T-cell (primary cell): Measurements from ENCODE around the gene CCDC61. TPM values are rescaled to one million over a fixed set of nuclear protein-coding genes. Genes with fewer than 3 reads are reported as not detected.

ENCODE experiments used
- ATAC-seq, 4 experiments: fragments of 200-7000 bp in 3 of 4; fragments of 150-1000 bp in 1 of 4; cut with Tn5 transposase; replicated peaks in 1 of 4; 1 replicate in 3 of 4; 2 replicates in 1 of 4; pipeline ENCODE4 v1.10.0; 2021; ENCODE audit warnings: moderate library complexity in 3 of 4, mild to moderate bottlenecking in 2 of 4, moderate number of reproducible peaks in 1 of 4
- CTCF ChIA-PET, 2 donors: fragments of 300-600 bp; sonication (Branson Sonifier 250); formaldehyde crosslinking; loops; one replicate each; lab custom pipeline; 2022; ENCODE audit warnings: antibody characterized with exemption in 2 of 2; lab: Charles Lee
- POLR2A ChIA-PET, 2 donors: fragments of 300-600 bp; sonication (Branson Sonifier 250); formaldehyde crosslinking; loops; one replicate each; lab custom pipeline; 2022; ENCODE audit warnings: antibody characterized with exemption in 2 of 2; lab: Charles Lee
- DNase-seq, 35 experiments: peaks; one replicate each; pipeline versions ENCODE4 v3.0.0 to v3.0.0-alpha.2; 2013 to 2023
- H3K27ac ChIP-seq: one replicate; pipeline ENCODE4 v1.5.1; 2013; ENCODE audit warnings: low read length
- H3K27me3 ChIP-seq, 2 experiments: replicated peaks in 1 of 2; 1 replicate in 1 of 2; 2 replicates in 1 of 2; pipeline versions ENCODE4 v1.6.1 to v1.7.0; 2013; ENCODE audit warnings: low read length in 1 of 2, mixed read lengths in 1 of 2; ENCODE audit not compliant: control insufficient read depth in 2 of 2, insufficient read depth in 2 of 2; ENCODE audit errors: extremely low read depth in 1 of 2
- H3K36me3 ChIP-seq, 2 donors: 1 replicate in 1 of 2; 2 replicates in 1 of 2; pipeline versions ENCODE4 v1.6.1 to v1.7.0; 2013; ENCODE audit warnings: low read length in 1 of 2; ENCODE audit not compliant: control insufficient read depth in 2 of 2, insufficient read depth in 1 of 2; ENCODE audit errors: extremely low read depth in 1 of 2
- H3K4me1 ChIP-seq, 2 experiments: 1 replicate in 1 of 2; 2 replicates in 1 of 2; pipeline versions ENCODE4 v1.6.1 to v1.7.0; 2013; ENCODE audit warnings: low read length in 2 of 2, mixed read lengths in 1 of 2; ENCODE audit not compliant: insufficient read depth in 2 of 2, control insufficient read depth in 1 of 2; ENCODE audit errors: extremely low read depth in 1 of 2
- H3K4me3 ChIP-seq, 2 donors: 1 replicate in 1 of 2; 2 replicates in 1 of 2; pipeline versions ENCODE4 v1.5.1 to v1.7.0; 2013; ENCODE audit warnings: mild to moderate bottlenecking in 2 of 2, low read length in 1 of 2, moderate library complexity in 1 of 2; ENCODE audit not compliant: control insufficient read depth in 1 of 2; ENCODE audit errors: extremely low read depth in 1 of 2
- H3K9me3 ChIP-seq: 2 replicates; pipeline ENCODE4 v1.7.0; 2013
- H3K27ac Mint-ChIP-seq, 2 donors: one replicate each; pipeline ENCODE4 v1.8.0; 2020 to 2021; ENCODE audit warnings: mild to moderate bottlenecking in 2 of 2, mixed read lengths in 2 of 2
- H3K27me3 Mint-ChIP-seq, 2 donors: one replicate each; pipeline ENCODE4 v1.8.0; 2021 to 2022; ENCODE audit warnings: mixed read lengths in 2 of 2
- H3K36me3 Mint-ChIP-seq: one replicate; pipeline ENCODE4 v1.8.0; 2021; ENCODE audit warnings: mixed read lengths
- H3K4me1 Mint-ChIP-seq, 3 donors: one replicate each; pipeline ENCODE4 v1.8.0; 2020 to 2022; ENCODE audit warnings: mixed read lengths in 3 of 3, mild to moderate bottlenecking in 1 of 3
- H3K4me3 Mint-ChIP-seq, 3 donors: one replicate each; pipeline ENCODE4 v1.8.0; 2020 to 2022; ENCODE audit warnings: mild to moderate bottlenecking in 3 of 3, mixed read lengths in 3 of 3, moderate library complexity in 3 of 3
- H3K9me3 Mint-ChIP-seq, 3 donors: one replicate each; pipeline ENCODE4 v1.8.0; 2020 to 2022; ENCODE audit warnings: mixed read lengths in 3 of 3
- WGBS: methylation state at CpG from one replicate; pipeline ENCODE4 v1.1.5; 2013; ENCODE audit warnings: missing lambda C conversion rate; ENCODE audit not compliant: insufficient coverage; 5-methylcytosine and 5-hydroxymethylcytosine counted together
- total RNA-seq, 35 experiments: library from RNA in 6 of 35; stranded (reverse) in 6 of 35; fragments of 120-200 nt in 1 of 35; gene quantifications; one replicate each; pipeline versions ENCODE4 v1.2.1 to v1.2.4 and lab custom pipeline; 2013 to 2026

The CCDC61 gene
- total RNA-seq, 5 donors from 2014 or later (not counting 1 experiment from before 2014, with no cell fraction given), result 18.3 to 42.9 (median 39.4) TPM

DNA sequence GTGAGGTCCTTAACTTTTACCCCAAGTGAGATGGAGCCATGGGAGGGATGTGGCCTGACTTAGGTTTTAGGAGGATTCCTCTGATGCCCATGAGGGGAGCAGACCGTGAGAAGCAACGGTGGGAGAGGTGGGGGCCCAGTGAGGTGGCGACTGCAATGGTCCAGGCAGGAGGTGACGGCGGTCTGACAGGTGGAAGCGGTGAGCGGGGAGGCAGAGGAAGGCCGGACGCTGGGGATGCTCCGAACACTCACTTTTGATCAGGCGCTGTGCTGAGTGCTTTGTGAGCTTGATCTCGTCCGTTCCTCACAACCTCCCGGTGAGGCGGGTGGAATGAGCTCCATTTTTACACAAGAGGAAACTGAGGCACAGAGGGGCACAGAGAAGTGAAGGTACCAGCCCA lies 33.2 kb upstream of the CCDC61 start:
- POLR2A ChIA-PET, result no interaction called here
- ATAC-seq (no peak), DNase-seq (no peak)
- Mint-ChIP-seq H3K4me1 (peaks cover 0 to 7% (median 0%) of the 10 kb centered on the region in 3 donors), H3K36me3 (no peaks in the 10 kb centered on the region), H3K27ac (no peak overlapping the region), H3K9me3 (no peaks in the 10 kb centered on the region), H3K4me3 (no peak overlapping the region), H3K27me3 (peaks cover 59 to 67% of the 10 kb centered on the region in 2 donors)
- no peaks in the 10 kb centered on the region for H3K4me1 ChIP-seq
- no peaks in the 10 kb centered on the region for H3K9me3 ChIP-seq
- CTCF ChIA-PET, result no interaction called here
- WGBS, result 87% methylated on average over 15 of the region's 15 CpGs
- H3K27me3 ChIP-seq, result peaks cover 7 to 67% of the 10 kb centered on the region in 2 experiments
- H3K4me3 ChIP-seq, result no peak overlapping the region
- H3K27ac ChIP-seq, result no peak overlapping the region
- no peaks in the 10 kb centered on the region for H3K36me3 ChIP-seq

- H3K4me3 ChIP-seq, result no peak overlapping the region
- H3K4me1 ChIP-seq, result peaks cover 1 to 12% of the 10 kb centered on the region in 2 experiments
- peaks cover 11 to 14% (median 12%) of the 10 kb centered on the region in 3 donors for H3K4me1 Mint-ChIP-seq
- ChIA-PET CTCF (no interaction called here), POLR2A (no interaction called here)
- ATAC-seq, result no peak
- H3K9me3 Mint-ChIP-seq, result no peaks in the 10 kb centered on the region
- no peaks in the 10 kb centered on the region for H3K36me3 Mint-ChIP-seq
- DNase-seq, result no peak
- no peak overlapping the region for H3K27ac Mint-ChIP-seq
- WGBS, result 90% methylated on average over 5 of the region's 7 CpGs
- no peak overlapping the region for H3K4me3 Mint-ChIP-seq
- no peaks in the 10 kb centered on the region for H3K9me3 ChIP-seq
- H3K27me3 ChIP-seq, result peaks cover 5 to 68% of the 10 kb centered on the region in 2 experiments
- H3K27me3 Mint-ChIP-seq, result peaks cover 72% of the 10 kb centered on the region in 2 donors
- H3K27ac ChIP-seq, result no peak overlapping the region
- H3K36me3 ChIP-seq, result no peaks in the 10 kb centered on the region
Measured at GRCh38 chr19:45967246-45967645, 28.0 kb upstream of the CCDC61 start.

GRCh38 chr19:45968626-45969025 lies 26.6 kb upstream of the CCDC61 start:
- POLR2A ChIA-PET, result no interaction called here
- no peaks in the 10 kb centered on the region for H3K36me3 Mint-ChIP-seq
- CTCF ChIA-PET, result no interaction called here

GRCh38 chr19:45969676-45970075 lies 25.6 kb upstream of the CCDC61 start:
- peaks cover 64 to 74% of the 10 kb centered on the region in 2 donors for H3K27me3 Mint-ChIP-seq
- ATAC-seq (no peak), DNase-seq (no peak)
- no peaks in the 10 kb centered on the region for H3K9me3 ChIP-seq
- H3K27ac Mint-ChIP-seq, result no peak overlapping the region
- no peak overlapping the region for H3K4me3 ChIP-seq
- CTCF ChIA-PET, result interaction anchor here in 1 of 2 donors (0.6 kb wide), 1 partner anchor 68 kb away, joined by 3 read pairs; no protein-coding TSS in a partner anchor
- H3K9me3 Mint-ChIP-seq, result no peaks in the 10 kb centered on the region
- no peaks in the 10 kb centered on the region for H3K36me3 ChIP-seq
- H3K4me3 Mint-ChIP-seq, result no peak overlapping the region
- peaks cover 2 to 28% of the 10 kb centered on the region in 2 experiments for H3K4me1 ChIP-seq
- POLR2A ChIA-PET, result interaction anchor here in 1 of 2 donors (0.6 kb wide), 1 partner anchor 69 kb away, joined by 16 read pairs; no protein-coding TSS in a partner anchor
- peaks cover 20 to 21% (median 20%) of the 10 kb centered on the region in 3 donors for H3K4me1 Mint-ChIP-seq
- H3K36me3 Mint-ChIP-seq, result no peaks in the 10 kb centered on the region
- 52% methylated on average over 4 of the region's 5 CpGs for WGBS
- peaks cover 14 to 74% of the 10 kb centered on the region in 2 experiments for H3K27me3 ChIP-seq
- H3K27ac ChIP-seq, result no peak overlapping the region

More at GRCh38 chr19:45968626-45969025, 26.6 kb upstream of the CCDC61 start:
- H3K9me3 Mint-ChIP-seq, result no peaks in the 10 kb centered on the region
- Histone ChIP-seq H3K4me1 (peaks cover 2 to 24% of the 10 kb centered on the region in 2 experiments), H3K9me3 (no peaks in the 10 kb centered on the region), H3K27me3 (peaks cover 9 to 72% of the 10 kb centered on the region in 2 experiments), H3K4me3 (no peak overlapping the region), H3K36me3 (no peaks in the 10 kb centered on the region), H3K27ac (no peak overlapping the region)
- peaks cover 17 to 21% (median 18%) of the 10 kb centered on the region in 3 donors for H3K4me1 Mint-ChIP-seq
- ATAC-seq, result no peak
- H3K4me3 Mint-ChIP-seq, result no peak overlapping the region
- peaks cover 69 to 71% of the 10 kb centered on the region in 2 donors for H3K27me3 Mint-ChIP-seq
- 84% methylated on average over 4 of the region's 9 CpGs for WGBS
- no peak overlapping the region for H3K27ac Mint-ChIP-seq
- no peak for DNase-seq

- no peaks in the 10 kb centered on the region for H3K9me3 Mint-ChIP-seq
- Histone ChIP-seq H3K36me3 (no peaks in the 10 kb centered on the region), H3K9me3 (no peaks in the 10 kb centered on the region), H3K4me3 (no peak overlapping the region), H3K27ac (no peak overlapping the region), H3K27me3 (peaks cover 18 to 84% of the 10 kb centered on the region in 2 experiments), H3K4me1 (peaks cover 2 to 28% of the 10 kb centered on the region in 2 experiments)
- peak overlapping the region in 1 of 3 donors; percentile 63 for H3K4me3 Mint-ChIP-seq
- no peaks in the 10 kb centered on the region for H3K36me3 Mint-ChIP-seq
- ATAC-seq (no peak), DNase-seq (no peak)
- peaks cover 65 to 79% of the 10 kb centered on the region in 2 donors for H3K27me3 Mint-ChIP-seq
- peaks cover 20 to 21% (median 21%) of the 10 kb centered on the region in 3 donors for H3K4me1 Mint-ChIP-seq
- H3K27ac Mint-ChIP-seq, result no peak overlapping the region
- CTCF ChIA-PET, result no interaction called here
- POLR2A ChIA-PET, result interaction anchor here in 1 of 2 donors (0.5 kb wide), 1 partner anchor 1086 kb away, joined by 3 read pairs; no protein-coding TSS in a partner anchor
- WGBS, result 7% methylated on average over 7 of the region's 11 CpGs
Measured at GRCh38 chr19:45971260-45971902, 23.9 kb upstream of the CCDC61 start.

DNA sequence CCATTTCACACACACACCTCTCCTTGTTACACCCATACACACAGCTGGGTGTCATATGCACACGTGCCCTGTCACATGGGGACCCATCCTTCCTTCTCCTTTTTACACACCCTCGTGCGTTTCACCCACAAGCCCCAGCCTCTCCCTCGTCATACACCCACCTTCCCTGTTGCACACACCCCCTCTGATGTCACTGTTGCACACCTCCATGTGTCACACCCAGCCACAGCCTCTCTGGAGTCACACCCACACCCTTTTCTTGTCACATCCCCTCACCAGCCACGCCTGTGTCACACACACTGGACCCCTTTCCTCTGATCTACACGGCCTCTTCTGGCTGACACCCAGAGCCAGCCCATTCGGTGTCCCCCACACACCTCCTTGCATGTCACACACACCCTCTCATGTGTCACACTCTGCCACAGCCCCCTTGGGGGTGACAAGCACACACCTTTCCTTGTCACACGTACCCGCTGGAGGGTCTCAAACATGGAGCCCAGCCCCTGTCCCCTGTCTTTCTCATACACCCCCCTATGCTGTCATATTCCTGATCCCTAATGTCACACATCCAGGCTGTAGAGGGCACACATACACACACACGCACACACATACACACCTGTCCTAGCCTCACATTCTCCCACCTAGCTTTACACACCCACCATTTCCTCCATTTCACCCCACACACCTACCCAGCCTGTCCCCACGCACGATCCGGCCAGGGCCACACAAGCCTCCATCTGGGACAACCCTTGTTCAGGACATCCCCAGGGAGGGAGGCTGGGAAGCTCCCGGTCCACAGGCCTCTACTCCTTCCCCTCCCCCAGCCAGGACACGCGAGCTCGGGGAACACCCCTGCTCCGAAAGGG lies 23.0 kb upstream of the CCDC61 start:
- H3K36me3 Mint-ChIP-seq, result no peaks in the 10 kb centered on the region
- peak overlapping the region; percentile 7 to 63 (median 44) for H3K4me3 Mint-ChIP-seq
- ChIA-PET CTCF (interaction anchor here in 1 of 2 donors (0.6 kb wide), 1 partner anchor 57 kb away, joined by 3 read pairs; no protein-coding TSS in a partner anchor), POLR2A (no interaction called here)
- H3K4me3 ChIP-seq, result peak overlapping the region in 1 of 2 donors; percentile 3
- H3K9me3 Mint-ChIP-seq, result no peaks in the 10 kb centered on the region
- peaks cover 2 to 28% of the 10 kb centered on the region in 2 experiments for H3K4me1 ChIP-seq
- 23% methylated on average over 18 of the region's 18 CpGs for WGBS
- peaks cover 68 to 84% of the 10 kb centered on the region in 2 donors for H3K27me3 Mint-ChIP-seq
- peak in 27 of 35 experiments; percentile 4 to 56 (median 31) for DNase-seq
- no peak overlapping the region for H3K27ac ChIP-seq
- H3K27me3 ChIP-seq, result peaks cover 18 to 82% of the 10 kb centered on the region in 2 experiments
- peaks cover 20 to 21% (median 21%) of the 10 kb centered on the region in 3 donors for H3K4me1 Mint-ChIP-seq
- ATAC-seq, result peak in 3 of 4 experiments; percentile 39 to 82 (median 50)
- peak overlapping the region in 1 of 2 donors; percentile 36 for H3K27ac Mint-ChIP-seq
- no peaks in the 10 kb centered on the region for H3K36me3 ChIP-seq
- no peaks in the 10 kb centered on the region for H3K9me3 ChIP-seq
